K562 (cell line): ENCODE results near the gene SLC2A6. TPM values are rescaled to one million over a fixed set of nuclear protein-coding genes. Genes with fewer than 3 reads are reported as not detected.
A peak's percentile ranks its signal among the peaks of the same experiment; 100 is the strongest.

Source experiments
- CBFA2T2 ChIP-seq: fragments of 450-650 bp; conservative IDR thresholded peaks from 2 replicates; pipeline ENCODE4 v1.6.1; 2017; ENCODE audit warnings: mild to moderate bottlenecking
- CREB1 ChIP-seq, 2 experiments: sonication (generic) in 1 of 2; formaldehyde crosslinking in 1 of 2; IDR thresholded peaks; 2 replicates each; pipeline versions ENCODE4 v1.6.1 to v1.8.0; 2012 to 2022; ENCODE audit warnings: inconsistent platforms in 1 of 2, mild to moderate bottlenecking in 1 of 2, missing genetic modification reagents in 1 of 2, moderate library complexity in 1 of 2
- E2F8 ChIP-seq: fragments of 450-650 bp; IDR thresholded peaks from 2 replicates; pipeline ENCODE4 v1.7.1; 2018; ENCODE audit warnings: mild to moderate bottlenecking, low read depth; ENCODE audit not compliant: partially characterized antibody
- HMG20B ChIP-seq: fragments of 250-450 bp; sonication (Bioruptor Pico); IDR thresholded peaks from 2 replicates; pipeline ENCODE4 v1.5.0; 2021; ENCODE audit warnings: mild to moderate bottlenecking
- KDM4B ChIP-seq, 2 experiments: fragments of 450-650 bp in 1 of 2; sonication (generic) in 1 of 2; IDR thresholded peaks; 2 replicates each; pipeline ENCODE4 v1.6.1; 2016 to 2017; ENCODE audit warnings: borderline replicate concordance in 2 of 2, antibody characterized with exemption in 1 of 2, low read depth in 1 of 2, mild to moderate bottlenecking in 1 of 2
- NFYB ChIP-seq: IDR thresholded peaks from 2 replicates; pipeline ENCODE4 v1.6.1; 2011; ENCODE audit warnings: mild to moderate bottlenecking, moderate library complexity; ENCODE audit not compliant: insufficient read length; ENCODE audit errors: extremely low read depth
- PTRF ChIP-seq: fragments of 450-650 bp; IDR thresholded peaks from 2 replicates; pipeline ENCODE4 v1.6.1; 2016; ENCODE audit warnings: mild to moderate bottlenecking, missing genetic modification characterization, missing compliant biosample characterization
- REST ChIP-seq, 2 experiments: fragments of 450-650 bp; formaldehyde crosslinking in 1 of 2; IDR thresholded peaks; 2 replicates each; pipeline versions ENCODE4 v1.4.0 to v1.6.1; 2014 to 2020; ENCODE audit warnings: mild to moderate bottlenecking in 2 of 2, borderline replicate concordance in 1 of 2, low read depth in 1 of 2
- RNF2 ChIP-seq: sonication (generic); IDR thresholded peaks from 2 replicates; pipeline ENCODE4 v1.6.1; 2016
- SMARCE1 ChIP-seq: fragments of 450-650 bp; IDR thresholded peaks from 2 replicates; pipeline ENCODE4 v1.7.1; 2016; ENCODE audit warnings: mild to moderate bottlenecking
- SNIP1 ChIP-seq: fragments of 450-650 bp; IDR thresholded peaks from 2 replicates; pipeline ENCODE4 v1.7.1; 2017; ENCODE audit warnings: low read depth, mild to moderate bottlenecking
- TEAD4 ChIP-seq, 2 experiments: sonication (generic) in 1 of 2; formaldehyde crosslinking in 1 of 2; IDR thresholded peaks; 2 replicates each; pipeline versions ENCODE4 v1.6.1 to v1.8.0; 2012 to 2022; ENCODE audit warnings: borderline replicate concordance in 1 of 2, inconsistent platforms in 1 of 2, low read length in 1 of 2, mild to moderate bottlenecking in 1 of 2, missing genetic modification reagents in 1 of 2
- TRIM24 ChIP-seq, 2 experiments: fragments of 450-650 bp; IDR thresholded peaks; 2 replicates each; pipeline ENCODE4 v1.6.1; 2016
- ZC3H4 ChIP-seq: sonication (generic); formaldehyde crosslinking; IDR thresholded peaks from 2 replicates; pipeline ENCODE4 v1.9.0; 2021; ENCODE audit warnings: missing genetic modification reagents, borderline replicate concordance
- ZFP36 ChIP-seq: fragments of 150-350 bp; IDR thresholded peaks from 2 replicates; pipeline ENCODE4 v1.6.1; 2018; ENCODE audit warnings: low read length, low read depth; ENCODE audit not compliant: partially characterized antibody
- polyA plus RNA-seq, 8 experiments: library from polyadenylated mRNA; depleted of rRNA in 4 of 8; stranded (reverse) in 5 of 8; unstranded in 3 of 8; fragments of >200 nt; fragmentation: Nextera tagmentation in 2 of 8; fragmentation: Illumina TruSeq in 1 of 8; extraction: Ambion mirVana in 2 of 8; extraction: Trizol in 1 of 8; gene quantifications; 2 replicates each; pipeline versions ENCODE4 v1.2.1 to v1.2.3, GENCODE V29; 2011 to 2014; ENCODE audit warnings: inconsistent platforms in 1 of 8, missing spikeins in 1 of 8
- total RNA-seq, 7 experiments: library from RNA; depleted of rRNA in 6 of 7; stranded (reverse); fragments of >200 nt in 6 of 7; fragmentation: Illumina TruSeq in 2 of 7; extraction: Trizol in 2 of 7; gene quantifications; 2 replicates each; pipeline versions ENCODE4 v1.2.1 to v1.2.3, GENCODE V29; 2011 to 2021; ENCODE audit warnings: low replicate concordance in 1 of 7
- TF ChIP-seq, protein P1 (sequence below): sonication (generic); formaldehyde crosslinking; IDR thresholded peaks from 2 replicates; pipeline ENCODE4 v1.9.0; 2022; ENCODE audit warnings: mild to moderate bottlenecking, missing genetic modification reagents

SLC2A6 gene
- total and polyA plus RNA-seq, 9 of the 15 experiments (the other 6 are each of a cell fraction or from before 2014, with no cell fraction given) = 0.04 to 0.38 (median 0.09) TPM; not detected in 3

- no peak for TF ChIP-seq SNIP1
- no peak for TF ChIP-seq E2F8
- TF ChIP-seq SMARCE1 = peak; percentile 70
- peak; percentile 64; the same call in 1 of the 2 replicates for TF ChIP-seq RNF2
- TF ChIP-seq CREB1 (IDR thresholded peaks at IDR 0.05) = no peak; the same call in 1 of the 2 replicates
- peak; percentile 33; the same call in 1 of the 2 replicates for TF ChIP-seq CREB1 (CRISPR knock-in tag; IDR thresholded peaks at IDR 0.05)
- TF ChIP-seq HMG20B (CRISPR knock-in tag) = no peak
- peak; percentile 77 for TF ChIP-seq TEAD4 (IDR thresholded peaks at IDR 0.05; ENCODE audit: low read length)
- no peak for TF ChIP-seq TEAD4 (CRISPR knock-in tag; IDR thresholded peaks at IDR 0.05; ENCODE audit: borderline replicate concordance)
- TF ChIP-seq TRIM24 (IDR thresholded peaks at IDR 0.05) = 0 out of 4 replicates have a peak, but pooled peaks of 1 of the 2 experiments have one; percentile 23
- no peak for TF ChIP-seq PTRF (tag)
- TF ChIP-seq ZFP36 = no peak
- no peak for TF ChIP-seq REST (IDR thresholded peaks at IDR 0.05; ENCODE audit: borderline replicate concordance)
- no peak for TF ChIP-seq REST (CRISPR knock-in tag; IDR thresholded peaks at IDR 0.05; ENCODE audit: low read depth)
- TF ChIP-seq NFYB = no peak
- TF ChIP-seq CBFA2T2 = peak; percentile 82
- TF ChIP-seq ZC3H4 = no peak
- TF ChIP-seq, protein P1, sequence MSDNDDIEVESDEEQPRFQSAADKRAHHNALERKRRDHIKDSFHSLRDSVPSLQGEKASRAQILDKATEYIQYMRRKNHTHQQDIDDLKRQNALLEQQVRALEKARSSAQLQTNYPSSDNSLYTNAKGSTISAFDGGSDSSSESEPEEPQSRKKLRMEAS (CRISPR knock-in tag) = 0 out of 2 replicates have a peak, but pooled peaks have one; percentile 41
- 0 out of 4 replicates have a peak, but pooled peaks of 1 of the 2 experiments have one; percentile 29 for TF ChIP-seq KDM4B (IDR thresholded peaks at IDR 0.05; ENCODE audit: borderline replicate concordance in 2 of 2, low read depth in 1 of 2)
Measured at GRCh38 chr9:133505901-133506652, 27.2 kb upstream of the SLC2A6 start (continued).
